Keratinocyte (primary cell): ENCODE results near the gene SLC6A9. TPM values are rescaled to one million over a fixed set of nuclear protein-coding genes. Genes with fewer than 3 reads are reported as not detected.

Experiments
- DNase-seq: peaks from one replicate; pipeline ENCODE4 v3.0.0-alpha.2; 2011; ENCODE audit warnings: low read depth, missing footprints, low spot score
- FAIRE-seq: peaks from 2 replicates; lab custom pipeline; 2011; peaks lifted over from hg19 to GRCh38; lab: Jason Lieb, UNC
- H2AFZ ChIP-seq: 2 replicates; pipeline ENCODE4 v1.6.0; 2012; ENCODE audit warnings: low read length, control low read depth, inconsistent platforms; ENCODE audit not compliant: control insufficient read depth
- H3K27ac ChIP-seq: 2 replicates; pipeline ENCODE4 v1.5.1; 2011; ENCODE audit warnings: low read length; ENCODE audit not compliant: control insufficient read depth, insufficient read depth
- H3K27me3 ChIP-seq: 3 replicates; pipeline ENCODE4 v1.6.0; 2011; ENCODE audit warnings: low read length; ENCODE audit not compliant: control insufficient read depth, insufficient read depth; ENCODE audit errors: extremely low read depth
- H3K36me3 ChIP-seq, 2 experiments: 2 replicates in 1 of 2; 3 replicates in 1 of 2; pipeline ENCODE4 v1.5.1; 2011; ENCODE audit warnings: low read length in 2 of 2, mild to moderate bottlenecking in 1 of 2; ENCODE audit not compliant: control insufficient read depth in 2 of 2, insufficient read depth in 2 of 2; ENCODE audit errors: extremely low read depth in 1 of 2
- H3K4me1 ChIP-seq: 3 replicates; pipeline ENCODE4 v1.5.1; 2011; ENCODE audit warnings: low read length; ENCODE audit not compliant: control insufficient read depth, insufficient read depth; ENCODE audit errors: extremely low read depth
- H3K4me2 ChIP-seq: 3 replicates; pipeline ENCODE4 v1.6.0; 2011; ENCODE audit warnings: low read depth, low read length; ENCODE audit not compliant: control insufficient read depth, insufficient read depth; ENCODE audit errors: extremely low read depth
- H3K4me3 ChIP-seq, 3 experiments: fragments of 200-600 bp in 1 of 3; sonication (generic) in 1 of 3; 2 replicates in 2 of 3; 3 replicates in 1 of 3; pipeline ENCODE4 v1.5.1; 2011 to 2016; ENCODE audit warnings: low read length in 3 of 3, mild to moderate bottlenecking in 3 of 3, control low read depth in 2 of 3, inconsistent platforms in 1 of 3, low read depth in 1 of 3, mixed read lengths in 1 of 3, mixed run types in 1 of 3, moderate library complexity in 1 of 3; ENCODE audit not compliant: control insufficient read depth in 2 of 3, insufficient read depth in 2 of 3; ENCODE audit errors: extremely low read depth in 1 of 3
- H3K79me2 ChIP-seq: 2 replicates; pipeline ENCODE4 v1.6.0; 2012; ENCODE audit warnings: low read length; ENCODE audit not compliant: control insufficient read depth, insufficient read depth
- H3K9ac ChIP-seq: 3 replicates; pipeline ENCODE4 v1.6.0; 2011; ENCODE audit warnings: low read length; ENCODE audit not compliant: control insufficient read depth, insufficient read depth; ENCODE audit errors: extremely low read depth
- H3K9me1 ChIP-seq: 3 replicates; pipeline ENCODE4 v1.6.0; 2011; ENCODE audit warnings: low read length; ENCODE audit not compliant: control insufficient read depth, insufficient read depth; ENCODE audit errors: extremely low read depth
- H3K9me3 ChIP-seq: 2 replicates; pipeline ENCODE4 v1.5.1; 2012; ENCODE audit warnings: low read depth, low read length; ENCODE audit not compliant: control insufficient read depth
- H4K20me1 ChIP-seq: 3 replicates; pipeline ENCODE4 v1.6.0; 2011; ENCODE audit warnings: low read length; ENCODE audit not compliant: control insufficient read depth, insufficient read depth; ENCODE audit errors: extremely low read depth
- CTCF ChIP-seq, 3 experiments: IDR thresholded peaks in 1 of 3; conservative IDR thresholded peaks in 1 of 3; optimal IDR thresholded peaks in 1 of 3; 2 replicates in 2 of 3; 3 replicates in 1 of 3; pipeline versions ENCODE3 to v1.5.1; 2011; ENCODE audit warnings: low read length in 3 of 3, mild to moderate bottlenecking in 3 of 3, moderate library complexity in 2 of 3, control low read depth in 1 of 3, inconsistent platforms in 1 of 3; ENCODE audit not compliant: insufficient read depth in 2 of 3; ENCODE audit errors: extremely low read depth in 1 of 3
- EZH2 ChIP-seq: IDR thresholded peaks from one replicate; pipeline ENCODE4 v1.6.1; 2012; ENCODE audit warnings: inconsistent platforms, mild to moderate bottlenecking, low read length, moderate library complexity
- dilution Hi-C: fragments of 300-500 bp; cut with MboI; formaldehyde crosslinking; loops from one replicate; pipeline ENCODE4 v1.7.0; 2020; ENCODE audit warnings: low sequenced_read_pairs; ENCODE audit not compliant: extremely low pct_ligation_motif_present
- polyA plus RNA-seq, 5 experiments: library from polyadenylated mRNA; depleted of rRNA in 3 of 5; stranded (reverse) in 3 of 5; stranded (forward) in 1 of 5; unstranded in 1 of 5; fragments of >200 nt; gene quantifications; 1 replicate in 1 of 5; 2 replicates in 3 of 5; 3 replicates in 1 of 5; pipeline versions ENCODE4 v1.2.1 to v1.2.3, GENCODE V29; 2011 to 2012; ENCODE audit warnings: missing spikeins in 2 of 5, low read depth in 1 of 5, low replicate concordance in 1 of 5

SLC6A9 gene
- polyA plus RNA-seq, 1 donor (not counting 4 experiments of a cell fraction or from before 2014, with no cell fraction given), result 5.3 TPM

GRCh38 chr1:44019466-44019948, 11.8 kb downstream of the SLC6A9 start:
- H3K36me3 ChIP-seq, result peaks cover 4 to 19% of the 10 kb centered on the region in 2 experiments
- no peak overlapping the region for H2AFZ ChIP-seq
- dilution Hi-C loops, result no loop called here
- no peaks in the 10 kb centered on the region for H3K9me3 ChIP-seq
- H3K4me3 ChIP-seq, result no peak overlapping the region
- H3K4me1 ChIP-seq, result no peaks in the 10 kb centered on the region
- H3K79me2 ChIP-seq, result no peaks in the 10 kb centered on the region
- H3K9me1 ChIP-seq, result no peaks in the 10 kb centered on the region
- H3K27ac ChIP-seq, result no peak overlapping the region
- FAIRE-seq, result no peak
- H3K27me3 ChIP-seq, result no peaks in the 10 kb centered on the region
- no peak for TF ChIP-seq EZH2
- no peak for TF ChIP-seq CTCF (optimal IDR thresholded peaks at IDR 0.05 in 1 of 3, IDR thresholded peaks at IDR 0.05 in 1 of 3, conservative IDR thresholded peaks at IDR 0.05 in 1 of 3; ENCODE audit: extremely low read depth in 1 of 3, insufficient read depth in 2 of 3, low read length in 3 of 3)
- H3K4me2 ChIP-seq, result no peak overlapping the region
- no peak overlapping the region for H3K9ac ChIP-seq
- DNase-seq, result no peak
- H4K20me1 ChIP-seq, result peaks cover 3% of the 10 kb centered on the region

- peaks cover 3% of the 10 kb centered on the region for H4K20me1 ChIP-seq
- H3K9me3 ChIP-seq, result no peaks in the 10 kb centered on the region
- dilution Hi-C loops, result no loop called here
- no peak for TF ChIP-seq EZH2
- no peak for TF ChIP-seq CTCF (optimal IDR thresholded peaks at IDR 0.05 in 1 of 3, IDR thresholded peaks at IDR 0.05 in 1 of 3, conservative IDR thresholded peaks at IDR 0.05 in 1 of 3; ENCODE audit: extremely low read depth in 1 of 3, insufficient read depth in 2 of 3, low read length in 3 of 3)
- H3K36me3 ChIP-seq, result peaks cover 2 to 9% of the 10 kb centered on the region in 2 experiments
- no peak overlapping the region for H3K4me2 ChIP-seq
- H3K4me3 ChIP-seq, result no peak overlapping the region
- no peak overlapping the region for H3K27ac ChIP-seq
- H2AFZ ChIP-seq, result no peak overlapping the region
- H3K4me1 ChIP-seq, result no peaks in the 10 kb centered on the region
- DNase-seq (no peak), FAIRE-seq (no peak)
- H3K9ac ChIP-seq, result no peak overlapping the region
- H3K27me3 ChIP-seq, result no peaks in the 10 kb centered on the region
- H3K9me1 ChIP-seq, result no peaks in the 10 kb centered on the region
- no peaks in the 10 kb centered on the region for H3K79me2 ChIP-seq
These were observed 14.3 kb downstream of the SLC6A9 start for GRCh38 chr1:44016890-44017400.
